CD4-positive, alpha-beta T cell treated with Interleukin-12 subunit alpha and Interleukin-12 subunit beta, for 1 hour (primary cell): ENCODE measurements around the gene NBDY.
"Not testable (repeated sequence)": the region's sequence is repeated elsewhere in the genome, so short reads cannot be mapped to it uniquely, and the experiment has no call there.

Experiments used
- DNase-seq: peaks from one replicate; pipeline ENCODE4 v3.0.0-alpha.2; 2020

NBDY gene

GRCh38 chrX:56802921-56803849, 74.1 kb downstream of the NBDY start:
- DNase-seq: peak; percentile 54

GRCh38 chrX:56803850-56804681, 75.0 kb downstream of the NBDY start:
- no peak for DNase-seq

GRCh38 chrX:56804867-56805266, 75.8 kb downstream of the NBDY start:
- no peak for DNase-seq

- no peak for DNase-seq
These were observed 76.4 kb downstream of the NBDY start for GRCh38 chrX:56805399-56805798.

- not testable (repeated sequence) for DNase-seq
These were observed 77.1 kb downstream of the NBDY start for GRCh38 chrX:56806176-56806575.

GRCh38 chrX:56811599-56811998, 82.6 kb downstream of the NBDY start:
- no peak for DNase-seq

- DNase-seq: peak; percentile 54
These were observed 83.6 kb downstream of the NBDY start for GRCh38 chrX:56812515-56813105.

GRCh38 chrX:56813318-56813837, 84.3 kb downstream of the NBDY start:
- DNase-seq: peak; percentile 60

GRCh38 chrX:56817179-56817578, 88.1 kb downstream of the NBDY start:
- no peak for DNase-seq

GRCh38 chrX:56826020-56826419, 97.0 kb downstream of the NBDY start:
- DNase-seq: no peak

GRCh38 chrX:56833626-56834025, 104.6 kb downstream of the NBDY start:
- DNase-seq: no peak

- no peak for DNase-seq
These were observed 124.4 kb downstream of the NBDY start for GRCh38 chrX:56853436-56853835.

- no peak for DNase-seq
These were observed 128.0 kb downstream of the NBDY start for GRCh38 chrX:56857042-56857441.

- no peak for DNase-seq
These were observed 131.8 kb downstream of the NBDY start for GRCh38 chrX:56860888-56861287.
